ENCODE results near the gene BABAM2.

Gene BABAM2

DNA sequence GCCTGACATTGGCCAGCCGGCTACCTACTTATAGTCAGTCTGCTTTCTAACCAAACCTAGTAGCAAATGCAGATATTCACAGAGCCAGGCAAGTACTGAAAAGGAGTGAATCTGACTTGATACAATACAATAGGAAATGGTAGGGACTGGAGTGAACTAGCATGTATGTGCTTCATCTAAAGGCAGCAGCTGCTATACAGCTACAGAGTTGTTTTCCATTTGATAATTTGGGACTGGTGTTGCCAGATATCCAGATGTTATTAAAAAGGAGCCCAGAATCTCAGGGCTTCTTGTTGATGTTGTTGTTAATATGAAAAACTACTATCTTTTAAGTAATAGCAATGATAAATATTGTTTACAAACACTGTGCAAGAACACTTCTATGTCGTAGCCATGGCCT is 159.4 kb downstream of the BABAM2 start:
- TF ChIP-seq, protein P1, sequence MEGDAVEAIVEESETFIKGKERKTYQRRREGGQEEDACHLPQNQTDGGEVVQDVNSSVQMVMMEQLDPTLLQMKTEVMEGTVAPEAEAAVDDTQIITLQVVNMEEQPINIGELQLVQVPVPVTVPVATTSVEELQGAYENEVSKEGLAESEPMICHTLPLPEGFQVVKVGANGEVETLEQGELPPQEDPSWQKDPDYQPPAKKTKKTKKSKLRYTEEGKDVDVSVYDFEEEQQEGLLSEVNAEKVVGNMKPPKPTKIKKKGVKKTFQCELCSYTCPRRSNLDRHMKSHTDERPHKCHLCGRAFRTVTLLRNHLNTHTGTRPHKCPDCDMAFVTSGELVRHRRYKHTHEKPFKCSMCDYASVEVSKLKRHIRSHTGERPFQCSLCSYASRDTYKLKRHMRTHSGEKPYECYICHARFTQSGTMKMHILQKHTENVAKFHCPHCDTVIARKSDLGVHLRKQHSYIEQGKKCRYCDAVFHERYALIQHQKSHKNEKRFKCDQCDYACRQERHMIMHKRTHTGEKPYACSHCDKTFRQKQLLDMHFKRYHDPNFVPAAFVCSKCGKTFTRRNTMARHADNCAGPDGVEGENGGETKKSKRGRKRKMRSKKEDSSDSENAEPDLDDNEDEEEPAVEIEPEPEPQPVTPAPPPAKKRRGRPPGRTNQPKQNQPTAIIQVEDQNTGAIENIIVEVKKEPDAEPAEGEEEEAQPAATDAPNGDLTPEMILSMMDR (IDR thresholded peaks at IDR 0.05): no peak
- H3K4me1 ChIP-seq: no peaks in the 10 kb centered on the region
- no peaks in the 10 kb centered on the region for H3K36me3 ChIP-seq (ENCODE audit: control insufficient read depth, insufficient read depth, low read length)
- H3K27me3 ChIP-seq (ENCODE audit: control insufficient read depth, insufficient read depth, low read length): no peaks in the 10 kb centered on the region
- H3K79me2 ChIP-seq: no peaks in the 10 kb centered on the region
- H3K9me3 ChIP-seq (ENCODE audit: control insufficient read depth, low read length): no peaks in the 10 kb centered on the region
- H3K4me2 ChIP-seq (ENCODE audit: low read length): no peak overlapping the region
- H3K4me3 ChIP-seq (ENCODE audit: low read depth, low read length): no peak overlapping the region
- H3K9ac ChIP-seq: no peak overlapping the region
- no peak overlapping the region for H2AFZ ChIP-seq
- H3K27ac ChIP-seq: no peak overlapping the region

DNA sequence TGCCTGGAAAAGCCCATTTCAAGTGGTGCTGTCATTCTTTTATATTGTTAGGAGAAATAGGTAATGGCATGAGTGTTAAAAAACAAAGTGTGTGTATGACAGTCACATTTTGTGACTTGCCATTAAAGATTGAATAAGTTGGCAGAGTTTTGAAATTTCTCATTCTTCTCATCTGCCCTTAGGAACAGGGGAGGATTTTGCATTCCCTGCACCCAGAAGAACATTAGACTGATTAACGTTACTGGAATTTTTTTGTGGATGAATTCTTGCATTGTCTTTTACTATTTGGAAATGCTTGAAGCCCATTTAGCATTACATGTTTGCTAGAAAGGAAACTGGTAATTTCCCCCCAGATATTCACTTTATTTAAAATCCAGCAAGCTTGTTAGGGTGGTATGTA is 162.2 kb downstream of the BABAM2 start:
- Histone ChIP-seq H3K9me3 (ENCODE audit: control insufficient read depth, low read length) (no peaks in the 10 kb centered on the region), H3K27me3 (ENCODE audit: control insufficient read depth, insufficient read depth, low read length) (no peaks in the 10 kb centered on the region), H3K36me3 (ENCODE audit: control insufficient read depth, insufficient read depth, low read length) (no peaks in the 10 kb centered on the region), H3K4me3 (ENCODE audit: low read depth, low read length) (no peak overlapping the region), H3K9ac (no peak overlapping the region), H2AFZ (no peak overlapping the region), H3K79me2 (no peaks in the 10 kb centered on the region), H3K4me1 (no peaks in the 10 kb centered on the region), H3K27ac (no peak overlapping the region), H3K4me2 (ENCODE audit: low read length) (no peak overlapping the region)
- TF ChIP-seq, protein P1 (IDR thresholded peaks at IDR 0.05): no peak

DNA sequence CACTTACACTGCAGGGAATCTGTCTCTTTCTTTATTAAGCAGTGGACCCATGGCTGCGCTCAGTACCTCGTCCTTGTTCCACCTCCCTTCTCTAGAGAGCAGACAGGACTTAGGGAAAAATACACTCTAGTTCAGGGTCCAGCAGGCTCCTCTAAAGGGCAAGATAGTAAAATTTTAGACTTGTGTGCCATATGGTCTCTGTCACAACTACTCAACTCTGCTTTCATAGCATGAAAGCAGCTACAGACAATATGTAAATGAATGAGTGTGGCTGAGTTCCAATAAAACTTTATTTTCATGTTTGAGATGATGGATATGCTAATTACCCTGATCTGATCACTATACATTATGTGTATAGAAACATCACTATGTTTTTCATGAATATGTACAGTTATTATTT is 163.1 kb downstream of the BABAM2 start:
- no peaks in the 10 kb centered on the region for H3K79me2 ChIP-seq
- no peak overlapping the region for H3K9ac ChIP-seq
- H3K4me1 ChIP-seq: no peaks in the 10 kb centered on the region
- no peaks in the 10 kb centered on the region for H3K27me3 ChIP-seq (ENCODE audit: control insufficient read depth, insufficient read depth, low read length)
- H3K4me2 ChIP-seq (ENCODE audit: low read length): no peak overlapping the region
- H3K27ac ChIP-seq: no peak overlapping the region
- H3K4me3 ChIP-seq (ENCODE audit: low read depth, low read length): no peak overlapping the region
- TF ChIP-seq, protein P1 (IDR thresholded peaks at IDR 0.05): no peak
- H2AFZ ChIP-seq: no peak overlapping the region
- H3K9me3 ChIP-seq (ENCODE audit: control insufficient read depth, low read length): no peaks in the 10 kb centered on the region
- no peaks in the 10 kb centered on the region for H3K36me3 ChIP-seq (ENCODE audit: control insufficient read depth, insufficient read depth, low read length)

DNA sequence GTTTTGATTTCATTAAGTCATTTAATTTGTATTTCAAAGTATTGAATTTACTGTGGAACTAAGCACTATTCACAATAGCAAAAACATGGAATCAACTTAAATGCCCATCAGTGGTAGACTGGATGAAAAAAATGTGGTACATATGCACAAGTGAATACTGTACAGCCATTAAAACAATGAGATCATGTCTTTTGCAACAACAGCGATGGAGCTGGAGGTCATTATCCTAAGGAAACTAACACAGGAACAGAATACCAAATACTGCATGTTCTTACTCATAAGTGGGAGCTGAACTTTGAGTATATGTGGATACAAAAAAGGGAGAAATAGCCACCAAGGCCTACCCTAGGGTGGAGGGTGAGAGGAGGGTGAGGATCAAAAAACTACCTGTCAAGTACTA is 164.4 kb downstream of the BABAM2 start:
- H3K27me3 ChIP-seq (ENCODE audit: control insufficient read depth, insufficient read depth, low read length): no peaks in the 10 kb centered on the region
- H3K4me1 ChIP-seq: no peaks in the 10 kb centered on the region
- no peaks in the 10 kb centered on the region for H3K79me2 ChIP-seq
- no peak overlapping the region for H3K4me2 ChIP-seq (ENCODE audit: low read length)
- no peak overlapping the region for H2AFZ ChIP-seq
- H3K4me3 ChIP-seq (ENCODE audit: low read depth, low read length): no peak overlapping the region
- H3K36me3 ChIP-seq (ENCODE audit: control insufficient read depth, insufficient read depth, low read length): no peaks in the 10 kb centered on the region
- no peak overlapping the region for H3K27ac ChIP-seq
- TF ChIP-seq, protein P1 (IDR thresholded peaks at IDR 0.05): no peak
- no peak overlapping the region for H3K9ac ChIP-seq
- H3K9me3 ChIP-seq (ENCODE audit: control insufficient read depth, low read length): no peaks in the 10 kb centered on the region

DNA sequence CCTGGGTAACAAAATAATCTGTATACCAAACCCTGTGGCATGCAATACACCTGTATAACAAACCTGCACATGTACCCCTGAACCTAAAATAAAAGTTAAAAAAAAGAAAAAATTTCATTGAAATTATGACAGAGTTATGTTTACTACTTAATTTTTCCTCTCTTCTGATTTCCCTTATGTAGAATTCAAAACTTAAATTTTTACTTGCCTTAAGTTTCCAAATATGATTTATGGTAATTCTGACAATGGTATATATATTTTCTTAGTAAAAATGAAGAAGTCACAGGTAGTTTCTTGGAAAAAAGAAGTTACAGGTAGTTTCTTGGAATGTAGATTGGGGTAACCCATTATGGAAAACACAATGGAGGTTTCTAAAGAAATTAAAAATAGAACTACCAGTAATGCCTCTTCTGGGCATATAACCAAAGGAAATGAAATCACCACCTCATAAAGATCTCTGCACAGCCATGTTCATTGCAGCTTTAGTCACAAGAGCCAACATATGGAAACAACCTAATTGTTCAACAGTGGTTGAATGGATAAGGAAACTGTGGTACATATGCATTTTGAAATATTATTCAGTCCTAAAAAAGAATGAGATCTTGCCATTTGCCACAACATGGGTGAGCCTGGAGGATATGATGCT is 164.9 kb downstream of the BABAM2 start:
- no peaks in the 10 kb centered on the region for H3K27me3 ChIP-seq (ENCODE audit: control insufficient read depth, insufficient read depth, low read length)
- TF ChIP-seq, protein P1 (IDR thresholded peaks at IDR 0.05): no peak
- H3K36me3 ChIP-seq (ENCODE audit: control insufficient read depth, insufficient read depth, low read length): no peaks in the 10 kb centered on the region
- H3K4me1 ChIP-seq: no peaks in the 10 kb centered on the region
- no peak overlapping the region for H3K4me2 ChIP-seq (ENCODE audit: low read length)
- no peaks in the 10 kb centered on the region for H3K79me2 ChIP-seq
- no peak overlapping the region for H2AFZ ChIP-seq
- H3K4me3 ChIP-seq (ENCODE audit: low read depth, low read length): no peak overlapping the region
- H3K27ac ChIP-seq: no peak overlapping the region
- no peak overlapping the region for H3K9ac ChIP-seq
- no peaks in the 10 kb centered on the region for H3K9me3 ChIP-seq (ENCODE audit: control insufficient read depth, low read length)

Measured in parathyroid adenoma (tissue), 2 donors.